ENCODE data around the gene KCNJ12. TPM values are rescaled to one million over a fixed set of nuclear protein-coding genes. Genes with fewer than 3 reads are reported as not detected.
"Not testable (repeated sequence)": the region's sequence is repeated elsewhere in the genome, so short reads cannot be mapped to it uniquely, and the experiment has no call there.

Gene KCNJ12
- total RNA-seq, 1 donor: under 0.01 TPM

DNA sequence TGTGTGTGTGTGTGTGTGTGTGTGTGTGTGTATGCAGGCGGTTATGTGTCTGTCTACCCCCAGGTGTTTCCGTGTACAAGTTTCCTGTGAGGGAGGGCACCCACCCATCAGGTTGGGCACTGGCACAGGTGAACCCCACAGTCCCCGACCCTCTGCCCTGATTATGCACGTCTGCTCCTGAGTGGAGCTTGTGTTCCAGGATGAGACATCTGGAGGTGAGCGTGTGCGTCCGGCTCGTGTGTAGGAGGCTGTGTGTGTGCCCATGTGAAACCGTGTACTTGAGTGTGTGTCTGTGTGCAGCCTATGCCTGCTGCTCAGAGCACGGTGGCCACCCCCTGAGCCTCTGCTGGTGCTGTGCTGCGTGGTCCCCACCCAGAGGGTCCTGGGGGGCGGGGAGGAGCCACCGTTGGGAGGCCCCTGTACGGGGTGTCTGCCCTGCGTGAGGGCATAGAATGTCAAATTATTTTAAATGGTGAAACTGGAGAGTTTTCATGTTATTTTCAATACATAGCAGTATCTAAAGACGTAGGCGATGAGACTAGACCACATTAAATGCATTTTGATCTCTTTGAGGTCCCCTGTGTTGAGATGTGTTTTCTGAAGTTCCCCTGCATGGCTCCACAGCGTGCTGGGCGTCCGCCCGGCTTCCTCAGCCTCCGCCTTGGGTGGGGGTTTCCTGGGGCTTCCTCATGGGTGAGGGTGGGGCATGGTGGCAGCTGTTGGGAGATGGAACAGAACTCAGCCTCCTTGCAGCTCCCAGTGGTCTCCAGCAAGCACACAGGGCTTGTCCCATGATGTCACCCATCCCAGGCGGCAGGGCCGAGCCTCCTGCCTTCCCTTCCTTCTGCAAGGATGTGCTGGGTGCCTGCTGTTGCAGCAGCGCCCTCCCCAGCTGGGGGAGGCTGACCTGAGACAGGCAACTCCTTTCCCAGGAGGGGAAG lies 43.4 kb downstream of the KCNJ12 start:
- TF ChIP-seq, protein P1, sequence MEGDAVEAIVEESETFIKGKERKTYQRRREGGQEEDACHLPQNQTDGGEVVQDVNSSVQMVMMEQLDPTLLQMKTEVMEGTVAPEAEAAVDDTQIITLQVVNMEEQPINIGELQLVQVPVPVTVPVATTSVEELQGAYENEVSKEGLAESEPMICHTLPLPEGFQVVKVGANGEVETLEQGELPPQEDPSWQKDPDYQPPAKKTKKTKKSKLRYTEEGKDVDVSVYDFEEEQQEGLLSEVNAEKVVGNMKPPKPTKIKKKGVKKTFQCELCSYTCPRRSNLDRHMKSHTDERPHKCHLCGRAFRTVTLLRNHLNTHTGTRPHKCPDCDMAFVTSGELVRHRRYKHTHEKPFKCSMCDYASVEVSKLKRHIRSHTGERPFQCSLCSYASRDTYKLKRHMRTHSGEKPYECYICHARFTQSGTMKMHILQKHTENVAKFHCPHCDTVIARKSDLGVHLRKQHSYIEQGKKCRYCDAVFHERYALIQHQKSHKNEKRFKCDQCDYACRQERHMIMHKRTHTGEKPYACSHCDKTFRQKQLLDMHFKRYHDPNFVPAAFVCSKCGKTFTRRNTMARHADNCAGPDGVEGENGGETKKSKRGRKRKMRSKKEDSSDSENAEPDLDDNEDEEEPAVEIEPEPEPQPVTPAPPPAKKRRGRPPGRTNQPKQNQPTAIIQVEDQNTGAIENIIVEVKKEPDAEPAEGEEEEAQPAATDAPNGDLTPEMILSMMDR (IDR thresholded peaks at IDR 0.05; ENCODE audit: insufficient read depth, low read depth, low read length): no peak
- DNase-seq (ENCODE audit: low read depth): no peak
- no peak overlapping the region for H3K4me3 ChIP-seq (ENCODE audit: low read depth, low read length)

DNA sequence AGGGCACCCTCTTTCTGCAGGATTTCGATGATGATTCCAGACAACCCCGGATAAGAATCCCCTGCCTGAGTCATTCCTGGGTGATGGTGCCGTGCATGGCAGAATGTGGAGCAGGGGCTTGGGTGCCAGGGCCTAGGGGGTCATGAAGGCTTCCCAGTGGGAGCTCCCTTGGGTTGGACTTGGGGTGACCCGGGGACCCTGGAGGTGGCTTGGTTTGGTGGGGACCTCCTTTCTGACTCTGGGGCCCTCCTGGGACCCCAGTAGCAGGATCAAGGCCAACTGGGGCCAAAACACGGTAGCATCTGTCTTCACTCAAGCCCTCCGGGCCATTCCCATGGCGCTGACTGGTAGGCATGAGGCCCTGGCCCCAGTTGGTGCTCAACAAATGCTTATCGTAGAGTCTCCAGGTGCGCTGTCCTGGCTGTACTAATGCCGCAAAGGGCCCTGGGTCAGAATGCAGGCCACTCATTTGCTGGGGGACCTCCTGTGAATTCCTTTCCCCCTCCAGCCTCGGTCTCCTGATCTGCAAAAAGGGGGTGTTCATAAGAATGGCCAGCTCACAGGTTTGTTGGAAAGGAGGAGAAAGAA lies 44.4 kb downstream of the KCNJ12 start:
- not testable (repeated sequence) for DNase-seq (ENCODE audit: low read depth); H3K4me3 ChIP-seq (ENCODE audit: low read depth, low read length)

DNA sequence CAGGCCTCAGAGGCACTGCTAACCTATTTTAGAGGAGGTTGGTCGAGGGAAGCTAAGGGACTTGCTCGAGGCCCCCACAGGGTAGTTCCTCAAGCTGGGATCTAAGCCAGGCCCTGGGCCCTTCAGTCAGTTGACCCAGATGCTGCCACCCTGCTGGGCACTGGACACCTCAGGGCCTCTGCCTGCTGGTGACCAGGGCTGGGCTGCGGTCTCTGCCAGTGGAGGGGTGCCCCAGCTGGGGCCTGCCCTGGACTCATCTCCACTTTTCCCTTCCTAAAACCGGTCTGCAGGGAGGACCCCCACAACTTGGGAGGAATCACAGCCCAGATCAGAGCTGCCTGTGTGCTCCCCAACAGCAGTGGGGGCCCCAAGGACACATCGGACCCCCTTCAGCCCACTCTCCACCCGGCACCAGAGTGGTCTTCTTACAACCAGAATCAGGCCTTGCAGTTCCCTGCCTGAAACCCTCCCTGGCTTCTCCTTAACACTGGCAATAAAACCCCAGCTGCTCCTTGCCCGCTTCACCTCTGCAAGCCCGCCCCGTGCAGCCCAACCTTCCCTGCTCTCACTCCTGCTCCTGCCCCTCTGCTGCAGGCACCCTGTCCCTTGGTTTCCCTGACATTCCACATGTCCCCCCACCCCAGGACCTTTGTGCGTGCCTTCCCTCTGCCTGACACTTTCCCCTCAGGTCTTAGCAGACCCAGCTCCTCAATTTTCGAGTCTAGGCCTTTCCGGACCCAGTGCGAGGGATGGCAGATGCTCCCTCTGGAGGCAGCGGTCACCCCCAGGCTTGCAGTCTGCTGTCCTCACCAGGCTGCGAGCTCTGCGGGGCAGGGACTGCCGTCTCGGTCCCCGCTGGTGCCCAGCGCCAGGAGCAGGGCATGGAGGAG lies 45.5 kb downstream of the KCNJ12 start:
- H3K4me3 ChIP-seq (ENCODE audit: low read depth, low read length); DNase-seq (ENCODE audit: low read depth): not testable (repeated sequence)

DNA sequence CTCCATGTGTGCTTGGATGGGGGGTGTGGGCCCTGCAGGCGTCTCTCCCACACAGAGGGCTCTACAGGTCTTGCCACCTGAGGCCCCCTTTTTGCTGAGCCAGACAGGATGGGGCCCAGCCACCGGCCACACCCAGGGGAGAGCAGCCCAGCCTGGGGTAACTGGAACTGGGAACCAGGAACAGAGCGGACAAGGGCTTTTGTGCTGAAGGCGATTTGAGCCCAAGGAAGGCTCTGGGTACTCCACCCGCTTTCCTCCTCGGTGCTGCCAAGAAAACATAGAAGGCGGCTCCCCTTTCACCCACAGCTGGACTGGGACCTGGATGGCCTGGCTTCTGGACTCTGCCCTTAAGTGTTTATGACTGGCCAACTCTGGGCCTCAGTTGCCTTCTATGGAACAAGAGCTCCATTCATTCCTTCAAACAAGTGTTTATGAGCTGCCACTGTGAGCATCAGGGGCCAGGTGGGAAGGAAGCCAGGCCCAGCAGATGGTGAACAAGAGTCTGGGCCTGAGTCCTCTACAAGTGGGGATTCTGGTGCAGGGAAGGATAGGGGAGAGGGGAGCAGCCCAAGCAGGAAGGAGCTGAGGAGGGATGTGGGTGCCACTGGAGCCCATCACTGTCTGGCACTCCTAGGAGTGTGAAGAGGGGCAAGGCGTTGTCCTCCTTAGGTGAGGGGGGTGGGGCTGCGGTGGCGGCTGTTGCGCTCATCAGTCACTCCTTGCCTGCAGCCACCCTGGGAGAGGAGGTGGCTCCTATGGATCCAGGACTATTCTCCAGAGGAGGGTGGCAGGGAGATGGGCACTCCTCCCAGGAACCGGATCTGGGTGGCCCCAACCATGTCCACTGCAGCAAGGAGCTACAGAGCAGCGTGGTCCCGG lies 46.4 kb downstream of the KCNJ12 start:
- H3K4me3 ChIP-seq (ENCODE audit: low read depth, low read length); DNase-seq (ENCODE audit: low read depth): not testable (repeated sequence)

DNA sequence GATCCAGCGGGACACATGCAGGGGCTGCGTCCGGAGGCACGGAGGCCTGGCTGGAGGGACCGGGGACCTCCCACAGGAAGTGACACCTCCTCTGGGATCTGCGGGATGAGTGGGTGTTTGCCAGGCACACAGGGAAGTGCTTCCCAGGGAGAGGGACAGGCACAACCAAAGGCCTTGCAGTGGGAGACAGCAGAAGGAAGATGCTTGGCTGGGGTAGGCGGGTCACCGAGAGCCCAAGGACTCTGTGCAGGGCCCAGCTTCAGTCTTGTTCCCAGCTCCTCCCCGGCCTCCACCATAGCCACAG lies 47.0 kb downstream of the KCNJ12 start:
- DNase-seq (ENCODE audit: low read depth); H3K4me3 ChIP-seq (ENCODE audit: low read depth, low read length): not testable (repeated sequence)

DNA sequence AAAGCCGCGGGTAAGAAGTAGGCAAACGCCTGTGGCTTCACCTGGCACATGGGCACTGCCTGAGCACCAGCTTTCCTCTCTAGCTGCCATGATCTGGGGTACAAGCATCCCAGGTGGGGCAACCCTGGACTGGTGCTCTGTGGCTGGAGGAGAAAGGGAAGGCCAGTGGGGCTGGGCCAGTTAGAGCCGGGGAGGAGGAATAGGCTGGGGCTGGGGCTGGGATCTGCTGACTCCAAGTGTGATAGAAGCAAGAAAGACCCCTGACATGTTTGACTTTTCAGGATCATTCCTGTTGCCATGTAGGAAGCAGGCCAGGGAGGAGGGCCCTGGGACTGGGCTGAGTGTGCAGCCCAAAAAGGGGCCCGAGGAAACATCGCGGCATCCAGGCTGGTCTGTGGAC lies 48.5 kb downstream of the KCNJ12 start:
- not testable (repeated sequence) for H3K4me3 ChIP-seq (ENCODE audit: low read depth, low read length); DNase-seq (ENCODE audit: low read depth)

DNA sequence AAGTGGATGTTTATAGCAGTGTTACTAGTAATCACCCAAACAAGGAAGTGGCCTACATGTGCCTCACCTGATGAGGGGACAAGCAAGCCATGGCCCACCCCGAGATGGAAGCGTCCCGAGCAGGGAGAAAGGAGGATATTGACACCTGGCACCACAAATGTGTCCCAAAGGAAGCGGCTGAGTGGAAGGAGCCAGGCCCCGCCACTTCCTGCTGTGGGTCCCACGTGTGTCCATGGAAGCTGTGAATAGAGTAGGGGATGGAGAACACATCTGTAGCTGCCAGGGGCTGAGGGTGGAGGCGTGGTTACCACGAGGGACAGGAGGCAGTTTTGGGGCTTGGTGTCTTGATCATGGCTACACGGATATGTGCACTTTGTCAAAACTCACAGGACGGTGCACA lies 49.2 kb downstream of the KCNJ12 start:
- no peak overlapping the region for H3K4me3 ChIP-seq (ENCODE audit: low read depth, low read length)
- TF ChIP-seq, protein P1 (IDR thresholded peaks at IDR 0.05; ENCODE audit: insufficient read depth, low read depth, low read length): no peak
- DNase-seq (ENCODE audit: low read depth): no peak

DNA sequence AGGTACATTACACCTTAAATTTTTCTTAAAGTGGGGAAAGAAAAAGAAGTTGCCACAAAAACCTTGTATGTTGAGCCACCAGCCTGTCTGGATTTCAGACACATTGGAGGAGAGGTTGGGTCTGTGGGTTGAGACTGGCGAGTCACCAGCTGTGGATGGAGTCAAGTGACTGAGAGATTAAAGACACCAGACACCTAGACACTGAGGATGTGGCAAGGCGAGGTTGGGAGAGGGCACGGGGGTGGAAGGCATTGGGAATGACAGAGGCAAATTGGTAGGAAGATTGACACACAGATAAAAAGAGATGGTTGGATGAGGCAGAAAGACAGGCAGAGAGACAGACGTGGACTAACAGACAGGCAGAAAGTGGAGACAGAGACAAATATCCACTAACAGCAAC lies 49.6 kb downstream of the KCNJ12 start:
- TF ChIP-seq, protein P1 (IDR thresholded peaks at IDR 0.05; ENCODE audit: insufficient read depth, low read depth, low read length): no peak
- no peak overlapping the region for H3K4me3 ChIP-seq (ENCODE audit: low read depth, low read length)
- DNase-seq (ENCODE audit: low read depth): no peak

DNA sequence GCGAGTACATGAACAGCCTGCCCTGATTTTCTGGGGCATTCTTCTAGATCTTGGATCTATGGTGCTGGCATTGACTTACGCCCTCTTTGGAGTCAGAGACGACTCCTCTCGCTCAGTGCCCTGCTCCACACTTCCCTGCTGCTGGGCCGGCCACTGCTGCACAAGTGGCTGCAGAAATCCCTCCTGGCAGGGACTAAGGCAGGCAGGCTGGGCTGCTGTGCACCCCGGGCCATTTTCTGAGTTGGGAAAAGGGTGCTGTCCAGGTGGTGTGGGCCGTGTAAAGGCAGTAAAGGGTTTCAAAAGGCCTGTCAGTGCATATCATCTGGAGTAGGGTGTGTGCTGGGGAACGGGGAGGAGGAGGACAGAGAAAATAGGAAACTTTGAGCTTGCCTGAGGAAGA lies 50.1 kb downstream of the KCNJ12 start:
- not testable (repeated sequence) for H3K4me3 ChIP-seq (ENCODE audit: low read depth, low read length); DNase-seq (ENCODE audit: low read depth)

DNA sequence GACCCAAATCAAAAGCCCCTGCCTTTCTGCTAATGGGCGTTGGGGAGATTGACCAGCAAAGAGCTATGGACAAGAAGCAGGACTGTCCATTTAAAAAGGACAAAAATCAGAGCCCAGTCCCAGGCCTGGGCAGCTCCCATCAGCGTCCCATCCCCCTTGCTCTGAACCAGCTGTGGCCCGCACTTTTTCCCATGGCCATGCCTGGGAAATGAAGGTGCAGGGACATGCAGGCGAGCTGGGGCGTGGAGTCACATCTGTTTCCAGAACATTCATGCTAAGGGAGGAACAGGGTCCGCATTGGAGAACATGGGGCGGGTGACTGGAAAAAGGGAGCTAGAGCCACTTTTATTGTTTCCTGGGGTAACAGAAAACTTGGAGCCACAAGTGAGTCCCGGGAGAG lies 50.7 kb downstream of the KCNJ12 start:
- not testable (repeated sequence) for H3K4me3 ChIP-seq (ENCODE audit: low read depth, low read length); DNase-seq (ENCODE audit: low read depth)

DNA sequence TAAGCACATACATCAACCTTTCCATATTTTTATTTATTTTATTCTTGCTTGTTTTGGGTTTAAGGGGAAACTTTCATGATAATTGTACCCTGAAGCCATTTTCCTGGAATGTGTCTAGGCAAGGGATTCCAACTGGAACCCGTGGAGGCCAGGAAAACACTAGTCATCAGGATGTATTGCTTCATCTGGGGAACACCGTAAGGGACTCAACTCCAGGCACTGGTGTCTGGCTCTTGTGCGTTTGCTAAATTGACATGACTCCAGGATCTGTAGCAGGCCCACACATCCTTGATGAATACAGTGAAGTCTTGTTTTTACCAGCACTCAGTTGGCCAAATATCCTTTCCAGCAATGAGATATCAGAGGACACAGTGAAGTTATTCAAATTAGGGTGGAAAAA lies 51.6 kb downstream of the KCNJ12 start:
- not testable (repeated sequence) for DNase-seq (ENCODE audit: low read depth)

DNA sequence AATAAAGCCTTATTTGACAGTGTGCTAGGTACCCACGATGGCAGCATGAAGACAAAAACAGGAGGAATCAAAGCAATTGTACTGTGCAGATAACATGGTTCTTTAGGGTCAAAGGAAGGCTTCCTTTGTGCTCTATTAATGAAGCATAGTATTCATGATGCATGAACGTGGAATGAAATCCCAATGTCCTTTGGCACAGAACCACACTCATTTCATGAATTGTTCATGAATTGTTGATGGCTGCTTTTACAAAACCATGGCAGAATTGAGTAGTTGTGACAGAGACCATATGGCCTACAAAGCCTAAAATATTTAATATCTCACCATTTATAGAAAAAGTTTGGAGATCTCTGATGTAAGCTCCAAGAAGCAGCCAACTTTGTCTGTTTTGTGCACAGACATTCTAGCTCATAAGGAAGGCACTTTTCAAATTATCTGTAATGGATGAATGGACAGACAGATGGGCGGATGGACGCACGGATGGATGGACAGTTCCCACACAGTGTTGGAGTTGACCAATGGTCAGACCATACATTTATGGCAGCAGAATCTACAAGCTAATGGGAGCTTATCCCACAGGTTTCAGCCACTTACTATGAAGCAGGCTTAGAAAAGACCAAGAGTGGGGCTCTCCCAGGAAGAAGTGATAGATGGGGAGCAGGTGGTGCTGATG lies 52.7 kb downstream of the KCNJ12 start:
- DNase-seq (ENCODE audit: low read depth); H3K4me3 ChIP-seq (ENCODE audit: low read depth, low read length): not testable (repeated sequence)

More for the DNA sequence above, 51.6 kb downstream of the KCNJ12 start:
- H3K4me3 ChIP-seq (ENCODE audit: low read depth, low read length): not testable (repeated sequence)

DNA sequence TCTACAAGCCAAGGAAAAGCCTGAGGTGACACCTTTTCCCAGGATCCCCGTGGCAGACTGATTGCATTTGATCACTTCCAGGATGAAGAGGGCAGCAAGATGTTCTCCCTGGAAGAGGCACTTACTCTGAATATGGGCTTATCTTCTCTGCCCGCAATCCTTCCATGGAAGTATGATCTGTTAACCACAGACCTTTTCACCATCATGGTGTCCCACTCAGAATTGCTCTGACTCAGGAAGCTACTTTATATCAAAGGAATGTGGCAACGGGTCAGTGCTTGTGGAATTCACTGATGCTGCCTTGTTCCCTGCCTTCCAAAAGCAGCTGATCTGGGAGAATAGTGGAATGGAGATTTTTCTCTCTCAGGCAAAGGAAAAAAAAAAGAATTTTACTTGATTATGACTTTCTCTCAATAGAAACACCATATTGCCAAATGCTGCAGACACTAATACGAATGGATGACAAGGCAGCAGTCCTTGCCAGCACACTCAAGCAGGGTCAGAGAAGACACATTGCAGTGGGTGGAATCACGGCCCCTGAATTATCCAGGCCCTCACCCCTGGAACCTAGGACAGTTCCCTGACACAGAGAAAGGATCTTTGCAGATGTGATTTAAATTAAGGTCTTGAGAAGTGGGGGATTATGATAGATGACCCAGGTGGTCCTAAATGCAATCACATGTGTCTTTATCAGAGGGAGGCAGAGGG lies 53.9 kb downstream of the KCNJ12 start:
- peak; percentile 6 for DNase-seq (ENCODE audit: low read depth)
- not testable (repeated sequence) for H3K4me3 ChIP-seq (ENCODE audit: low read depth, low read length)

All from fibroblast of villous mesenchyme (primary cell).